Measurements from ENCODE around the gene SMURF1.

DNA sequence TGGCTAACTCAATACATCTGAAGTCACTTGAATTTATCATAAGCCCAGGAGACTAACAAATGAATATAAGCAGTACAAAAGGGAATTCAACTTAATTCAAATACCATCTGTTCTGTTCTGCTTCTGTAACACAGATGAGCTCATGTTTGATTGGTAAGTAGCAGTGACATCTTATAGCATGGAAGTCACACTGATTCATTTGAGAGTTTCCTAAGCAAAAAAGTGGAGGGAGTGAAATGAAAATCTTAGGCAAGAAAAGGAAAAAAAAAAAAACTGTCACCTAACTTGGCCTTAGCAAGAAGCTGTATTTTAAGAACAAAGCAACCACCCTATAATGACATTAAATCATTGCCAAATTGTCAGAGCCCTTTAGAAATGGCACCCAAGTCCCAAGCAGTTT, 49.5 kb downstream of the SMURF1 start:
- TF ChIP-seq, protein P1, sequence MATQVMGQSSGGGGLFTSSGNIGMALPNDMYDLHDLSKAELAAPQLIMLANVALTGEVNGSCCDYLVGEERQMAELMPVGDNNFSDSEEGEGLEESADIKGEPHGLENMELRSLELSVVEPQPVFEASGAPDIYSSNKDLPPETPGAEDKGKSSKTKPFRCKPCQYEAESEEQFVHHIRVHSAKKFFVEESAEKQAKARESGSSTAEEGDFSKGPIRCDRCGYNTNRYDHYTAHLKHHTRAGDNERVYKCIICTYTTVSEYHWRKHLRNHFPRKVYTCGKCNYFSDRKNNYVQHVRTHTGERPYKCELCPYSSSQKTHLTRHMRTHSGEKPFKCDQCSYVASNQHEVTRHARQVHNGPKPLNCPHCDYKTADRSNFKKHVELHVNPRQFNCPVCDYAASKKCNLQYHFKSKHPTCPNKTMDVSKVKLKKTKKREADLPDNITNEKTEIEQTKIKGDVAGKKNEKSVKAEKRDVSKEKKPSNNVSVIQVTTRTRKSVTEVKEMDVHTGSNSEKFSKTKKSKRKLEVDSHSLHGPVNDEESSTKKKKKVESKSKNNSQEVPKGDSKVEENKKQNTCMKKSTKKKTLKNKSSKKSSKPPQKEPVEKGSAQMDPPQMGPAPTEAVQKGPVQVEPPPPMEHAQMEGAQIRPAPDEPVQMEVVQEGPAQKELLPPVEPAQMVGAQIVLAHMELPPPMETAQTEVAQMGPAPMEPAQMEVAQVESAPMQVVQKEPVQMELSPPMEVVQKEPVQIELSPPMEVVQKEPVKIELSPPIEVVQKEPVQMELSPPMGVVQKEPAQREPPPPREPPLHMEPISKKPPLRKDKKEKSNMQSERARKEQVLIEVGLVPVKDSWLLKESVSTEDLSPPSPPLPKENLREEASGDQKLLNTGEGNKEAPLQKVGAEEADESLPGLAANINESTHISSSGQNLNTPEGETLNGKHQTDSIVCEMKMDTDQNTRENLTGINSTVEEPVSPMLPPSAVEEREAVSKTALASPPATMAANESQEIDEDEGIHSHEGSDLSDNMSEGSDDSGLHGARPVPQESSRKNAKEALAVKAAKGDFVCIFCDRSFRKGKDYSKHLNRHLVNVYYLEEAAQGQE (IDR thresholded peaks at IDR 0.05; ENCODE audit: insufficient read depth in 1 of 2, low read depth in 2 of 2, low read length in 2 of 2), result no peak
- TF ChIP-seq SIN3A (IDR thresholded peaks at IDR 0.05; ENCODE audit: borderline replicate concordance, insufficient read depth, low read length) (no peak), TAF1 (IDR thresholded peaks at IDR 0.05; ENCODE audit: borderline replicate concordance, insufficient read depth, low read length) (no peak), POLR2AphosphoS5 (IDR thresholded peaks at IDR 0.05; ENCODE audit: low read depth, low read length) (no peak), FOXP2 (optimal IDR thresholded peaks at IDR 0.05; ENCODE audit: borderline replicate concordance, extremely low read depth, extremely low read length, insufficient read depth) (no peak)

Measured in PFSK-1 (cell line).